Liver (tissue), 9 donors: ENCODE results near the gene ARL13B. TPM values are rescaled to one million over a fixed set of nuclear protein-coding genes. Genes with fewer than 3 reads are reported as not detected.

Experiments
- DNase-seq: peaks from one replicate; pipeline ENCODE4 v3.0.0-alpha.2; 2017; ENCODE audit warnings: low spot score
- H3K27ac ChIP-seq, 2 donors: one replicate each; pipeline ENCODE4 v1.7.0; 2013; ENCODE audit warnings: inconsistent platforms in 2 of 2, low read length in 2 of 2, control low read depth in 1 of 2, low read depth in 1 of 2, mild to moderate bottlenecking in 1 of 2
- H3K27me3 ChIP-seq, 4 donors: one replicate each; pipeline versions ENCODE4 v1.6.1 to v1.7.0; 2013; ENCODE audit warnings: low read length in 3 of 4, inconsistent platforms in 1 of 4, mild to moderate bottlenecking in 1 of 4, moderate library complexity in 1 of 4; ENCODE audit not compliant: control insufficient read depth in 4 of 4, insufficient read depth in 4 of 4
- H3K36me3 ChIP-seq, 4 donors: one replicate each; pipeline versions ENCODE4 v1.6.1 to v1.7.0; 2013; ENCODE audit warnings: low read length in 3 of 4, mild to moderate bottlenecking in 3 of 4, low read depth in 1 of 4, moderate library complexity in 1 of 4; ENCODE audit not compliant: control insufficient read depth in 4 of 4, insufficient read depth in 3 of 4
- H3K4me1 ChIP-seq, 4 donors: one replicate each; pipeline versions ENCODE4 v1.6.1 to v1.7.0; 2013; ENCODE audit warnings: low read length in 3 of 4, mild to moderate bottlenecking in 3 of 4, moderate library complexity in 1 of 4; ENCODE audit not compliant: control insufficient read depth in 4 of 4, insufficient read depth in 4 of 4
- H3K4me3 ChIP-seq, 3 donors: one replicate each; pipeline versions ENCODE4 v1.6.1 to v1.7.0; 2013; ENCODE audit warnings: low read length in 3 of 3, control low read depth in 1 of 3, low read depth in 1 of 3, mild to moderate bottlenecking in 1 of 3
- H3K9ac ChIP-seq, 2 donors: one replicate each; pipeline ENCODE4 v1.7.0; 2013; ENCODE audit warnings: low read length in 2 of 2, mild to moderate bottlenecking in 2 of 2, moderate library complexity in 2 of 2, control low read depth in 1 of 2, low read depth in 1 of 2
- H3K9me3 ChIP-seq, 4 donors: one replicate each; pipeline versions ENCODE4 v1.6.1 to v1.7.0; 2013; ENCODE audit warnings: low read length in 3 of 4; ENCODE audit not compliant: control insufficient read depth in 4 of 4
- ATF3 ChIP-seq: IDR thresholded peaks from 2 replicates; pipeline ENCODE4 v1.6.1; 2016; ENCODE audit warnings: antibody characterized with exemption
- CTCF ChIP-seq: fragments of 150-350 bp; IDR thresholded peaks from 2 replicates; pipeline ENCODE4 v1.5.1; 2017; ENCODE audit warnings: improper control_type of control experiment, low read depth, low read length; ENCODE audit not compliant: missing input control
- EGR1 ChIP-seq, 2 donors: IDR thresholded peaks; 2 replicates each; pipeline ENCODE4 v1.6.1; 2016 to 2018; ENCODE audit warnings: antibody characterized with exemption in 2 of 2, low read depth in 2 of 2
- GABPA ChIP-seq, 2 donors: IDR thresholded peaks in 1 of 2; conservative IDR thresholded peaks in 1 of 2; 2 replicates each; pipeline ENCODE4 v1.6.1; 2016; ENCODE audit warnings: antibody characterized with exemption in 2 of 2, mild to moderate bottlenecking in 1 of 2, moderate library complexity in 1 of 2
- HNF4A ChIP-seq, 2 donors: conservative IDR thresholded peaks; 2 replicates each; pipeline ENCODE4 v1.6.1; 2016; ENCODE audit warnings: antibody characterized with exemption in 2 of 2, mild to moderate bottlenecking in 2 of 2
- HNF4G ChIP-seq: IDR thresholded peaks from 2 replicates; pipeline ENCODE4 v1.6.1; 2016; ENCODE audit warnings: antibody characterized with exemption
- JUND ChIP-seq, 2 donors: IDR thresholded peaks; 2 replicates each; pipeline ENCODE4 v1.6.1; 2016; ENCODE audit warnings: antibody characterized with exemption in 2 of 2
- MAX ChIP-seq: IDR thresholded peaks from 2 replicates; pipeline ENCODE4 v1.6.1; 2016; ENCODE audit warnings: antibody characterized with exemption
- NR2F2 ChIP-seq: IDR thresholded peaks from 2 replicates; pipeline ENCODE4 v1.6.1; 2016; ENCODE audit warnings: antibody characterized with exemption
- RAD21 ChIP-seq, 2 donors: IDR thresholded peaks; 2 replicates each; pipeline ENCODE4 v1.6.1; 2016; ENCODE audit warnings: antibody characterized with exemption in 2 of 2, mild to moderate bottlenecking in 2 of 2
- REST ChIP-seq: IDR thresholded peaks from 2 replicates; pipeline ENCODE4 v1.6.1; 2016; ENCODE audit warnings: antibody characterized with exemption, mild to moderate bottlenecking
- RXRA ChIP-seq, 2 donors: IDR thresholded peaks; 2 replicates each; pipeline ENCODE4 v1.6.1; 2017 to 2018; ENCODE audit warnings: antibody characterized with exemption in 2 of 2, mild to moderate bottlenecking in 1 of 2
- SP1 ChIP-seq: IDR thresholded peaks from 2 replicates; pipeline ENCODE4 v1.6.1; 2018; ENCODE audit warnings: antibody characterized with exemption, mild to moderate bottlenecking
- TAF1 ChIP-seq: conservative IDR thresholded peaks from 2 replicates; pipeline ENCODE4 v1.6.1; 2016; ENCODE audit warnings: antibody characterized with exemption, mild to moderate bottlenecking
- YY1 ChIP-seq: IDR thresholded peaks from 2 replicates; pipeline ENCODE4 v1.6.1; 2016; ENCODE audit warnings: antibody characterized with exemption, mild to moderate bottlenecking
- ZBTB33 ChIP-seq: IDR thresholded peaks from 2 replicates; pipeline ENCODE4 v1.6.1; 2016; ENCODE audit warnings: antibody characterized with exemption
- WGBS: extraction: QIAGEN DNeasy Blood & Tissue Kit; methylation state at CpG from one replicate; pipeline ENCODE4 v1.1.7; 2013; 5-methylcytosine and 5-hydroxymethylcytosine counted together
- polyA plus RNA-seq, 2 donors: library from polyadenylated mRNA; stranded (reverse) in 1 of 2; unstranded in 1 of 2; fragments of 200-250 nt in 1 of 2; fragments of >200 nt in 1 of 2; fragmentation: Nextera tagmentation in 1 of 2; extraction: Ambion mirVana in 1 of 2; gene quantifications; one replicate each; pipeline versions ENCODE4 v1.2.1 to v1.2.3, GENCODE V29; 2013 to 2015
- total RNA-seq, 2 donors: library from RNA; depleted of rRNA; stranded (reverse); fragments of >200 nt; gene quantifications; one replicate each; pipeline ENCODE4 v1.2.3, GENCODE V29; 2014
- donor health status: healthy.
- donor health status: healthy.
- donor health status: healthy.
- donor health status: healthy.
- donor health status: healthy.

Gene ARL13B
- total and polyA plus RNA-seq, 4 donors, result 3.0 to 5.8 (median 3.5) TPM

- no peak for TF ChIP-seq CTCF
Measured at GRCh38 chr3:94092086-94092485, 112.1 kb downstream of the ARL13B start (continued).

GRCh38 chr3:94093151-94093550 lies 113.2 kb downstream of the ARL13B start:
- H3K9me3 ChIP-seq, result no peaks in the 10 kb centered on the region
- H3K27ac ChIP-seq, result no peak overlapping the region
- DNase-seq, result no peak
- no peaks in the 10 kb centered on the region for H3K4me1 ChIP-seq
- H3K9ac ChIP-seq, result no peak overlapping the region
- WGBS, result 98% methylated on average over 1 of the region's 1 CpG
- peaks cover 2 to 22% (median 13%) of the 10 kb centered on the region in 4 donors for H3K36me3 ChIP-seq
- TF ChIP-seq ZBTB33 (no peak), JUND (IDR thresholded peaks at IDR 0.05) (no peak), RXRA (IDR thresholded peaks at IDR 0.05) (no peak), REST (no peak), RAD21 (IDR thresholded peaks at IDR 0.05) (no peak), ATF3 (no peak), SP1 (no peak), YY1 (no peak), GABPA (IDR thresholded peaks at IDR 0.05 in 1 of 2, conservative IDR thresholded peaks at IDR 0.05 in 1 of 2) (no peak), HNF4A (conservative IDR thresholded peaks at IDR 0.05) (no peak), MAX (no peak), EGR1 (IDR thresholded peaks at IDR 0.05; ENCODE audit: low read depth in 2 of 2) (no peak)
- no peak overlapping the region for H3K4me3 ChIP-seq
- H3K27me3 ChIP-seq, result no peaks in the 10 kb centered on the region

DNA sequence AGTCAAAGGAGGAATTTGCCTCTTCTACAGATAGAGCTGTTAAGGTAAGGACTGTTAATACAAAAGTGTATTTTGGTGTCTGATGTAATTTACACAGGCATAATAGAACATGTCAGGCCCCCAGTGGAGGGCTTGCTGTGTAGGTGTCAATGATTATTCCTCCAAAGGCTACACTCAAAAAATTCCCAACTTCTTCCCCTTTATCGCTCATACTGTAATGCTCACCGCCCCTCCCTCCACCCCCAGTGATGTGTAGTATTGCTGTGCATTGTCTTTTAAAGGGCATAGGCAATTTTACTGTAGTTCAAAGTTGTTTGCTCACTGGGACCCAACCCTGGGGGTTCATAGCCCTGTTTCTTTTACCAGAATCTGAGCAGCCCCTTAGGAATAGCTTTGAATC lies 115.2 kb downstream of the ARL13B start:
- Histone ChIP-seq H3K9me3 (no peaks in the 10 kb centered on the region), H3K4me3 (no peak overlapping the region), H3K9ac (no peak overlapping the region), H3K27ac (no peak overlapping the region), H3K36me3 (peaks cover 4 to 27% (median 21%) of the 10 kb centered on the region in 4 donors), H3K27me3 (no peaks in the 10 kb centered on the region), H3K4me1 (no peaks in the 10 kb centered on the region)
- no peak for DNase-seq
- WGBS, result 99% methylated on average over 2 of the region's 2 CpGs
- no peak for TF ChIP-seq REST
- no peak for TF ChIP-seq NR2F2
- TF ChIP-seq CTCF, result no peak
- TF ChIP-seq YY1, result no peak
- no peak for TF ChIP-seq RAD21 (IDR thresholded peaks at IDR 0.05)
- no peak for TF ChIP-seq HNF4A (conservative IDR thresholded peaks at IDR 0.05)
- TF ChIP-seq TAF1, result no peak
- TF ChIP-seq SP1, result no peak
- TF ChIP-seq GABPA (IDR thresholded peaks at IDR 0.05 in 1 of 2, conservative IDR thresholded peaks at IDR 0.05 in 1 of 2), result no peak
- TF ChIP-seq HNF4G, result no peak
- no peak for TF ChIP-seq EGR1 (IDR thresholded peaks at IDR 0.05; ENCODE audit: low read depth in 2 of 2)
- no peak for TF ChIP-seq RXRA (IDR thresholded peaks at IDR 0.05)
